Heart right ventricle (tissue), 16 donors: Measurements from ENCODE around the gene RHOT2. TPM values are rescaled to one million over a fixed set of nuclear protein-coding genes. Genes with fewer than 3 reads are reported as not detected.

Experiments used
- ATAC-seq, 8 donors: fragments of 200-7000 bp; cut with Tn5 transposase; one replicate each; pipeline ENCODE4 v1.9.1; 2020; ENCODE audit warnings: mild to moderate bottlenecking in 8 of 8, moderate library complexity in 8 of 8, moderate number of reproducible peaks in 1 of 8
- DNase-seq, 2 donors: peaks; one replicate each; pipeline ENCODE4 v3.0.0-alpha.2; 2020
- H3K27ac ChIP-seq, 10 donors: fragments of 200-600 bp; sonication (generic) in 2 of 10; one replicate each; pipeline versions ENCODE4 v1.5.0 to v1.8.0; 2020 to 2022; ENCODE audit warnings: mild to moderate bottlenecking in 3 of 10
- H3K27me3 ChIP-seq, 7 donors: fragments of 200-600 bp; one replicate each; pipeline ENCODE4 v1.8.0; 2021 to 2022; ENCODE audit warnings: mild to moderate bottlenecking in 2 of 7
- H3K36me3 ChIP-seq, 9 donors: fragments of 200-600 bp; sonication (generic) in 1 of 9; one replicate each; pipeline versions ENCODE4 v1.5.0 to v1.8.0; 2020 to 2022; ENCODE audit warnings: mild to moderate bottlenecking in 2 of 9
- H3K4me1 ChIP-seq, 9 donors: fragments of 200-600 bp; sonication (generic) in 1 of 9; one replicate each; pipeline versions ENCODE4 v1.5.0 to v1.8.0; 2020 to 2022; ENCODE audit warnings: mild to moderate bottlenecking in 4 of 9
- H3K4me3 ChIP-seq, 10 donors: fragments of 200-600 bp; sonication (generic) in 2 of 10; one replicate each; pipeline versions ENCODE4 v1.5.0 to v1.8.0; 2020 to 2022; ENCODE audit warnings: mild to moderate bottlenecking in 7 of 10, moderate library complexity in 2 of 10
- H3K9me3 ChIP-seq, 11 donors: fragments of 200-600 bp in 10 of 11; sonication (generic) in 2 of 11; one replicate each; pipeline versions ENCODE4 v1.5.0 to v1.8.0; 2013 to 2022; ENCODE audit warnings: mild to moderate bottlenecking in 2 of 11, control low read depth in 1 of 11, moderate library complexity in 1 of 11
- WGBS, 2 donors: extraction: QIAGEN DNeasy Blood & Tissue Kit; methylation state at CpG; one replicate each; pipeline ENCODE4 v1.1.7; 2013; ENCODE audit warnings: inconsistent platforms in 1 of 2; 5-methylcytosine and 5-hydroxymethylcytosine counted together
- intact Hi-C, 10 donors: fragments of 100-400 bp; cut with DNase I; formaldehyde crosslinking; loops; one replicate each; pipeline versions ENCODE4 v1.11.1 to v1.14.2; 2022
- polyA plus RNA-seq, 2 donors: library from polyadenylated mRNA; stranded (reverse); fragments of 200-250 nt; gene quantifications; one replicate each; pipeline ENCODE4 v1.2.3, GENCODE V29; 2013
- total RNA-seq, 10 donors: library from RNA; stranded (reverse); fragmentation: NEBNext Ultra II Directional in 3 of 10; extraction: Animal tissue kit (Norgen Biotek cat#: 25700) in 3 of 10; gene quantifications; one replicate each; pipeline versions ENCODE4 v1.2.1 to v1.2.4, GENCODE V29; 2021 to 2023
- TF ChIP-seq, protein P1 (sequence below), 9 donors: fragments of 200-600 bp; sonication (generic) in 2 of 9; IDR thresholded peaks; one replicate each; pipeline versions ENCODE4 v1.5.0 to v1.8.0; 2021 to 2022; ENCODE audit warnings: antibody characterized with exemption in 9 of 9, mild to moderate bottlenecking in 5 of 9, moderate library complexity in 1 of 9
- donor health status: Arrhythmogenic right ventricular cardiomyopathy.
- donor health status: ischemic (EF 13 %, LVEDD 7.1; RV severe dilation, severe dysfunction).
- donor health status: healthy with polysubstance abuse.
- donor health status: DM: no; HTN: yes; CAD: no.
- donor health status: DM: no; HTN: no; CAD: no.
- donor health status: ischemic (EF 25% LVEDD 6.9; RV normal size, moderate dysfunction).
- donor health status: ischemic (EF 25% LVEDD 5.7; RV mildly dilated, moderate dysfunction).
- donor health status: healthy.
- donor health status: DM: yes; HTN: yes; CAD: no.
- donor health status: Ischemic cardiomyopathy.
- donor health status: ischemic (EF 35%, LVEDD 5.7; RV mildly dilated, moderate dysfunction).
- donor health status: nonischemic (EF 11% LVEDD 7.7; RV severe dilation, severe dysfunction).
- donor health status: DM: yes; HTN: yes; CAD: no.
- donor health status: PGD.
- donor health status: ischemic (EF 29% LVEDD 5.4; RV normal size, mild dysfunction).
- donor health status: nonischemic (EF 23%, LVEDD 6.1; RV moderate dilation, normal function).

Gene RHOT2
- total and polyA plus RNA-seq, 12 donors, result 66.8 to 261 (median 92.6) TPM

DNA sequence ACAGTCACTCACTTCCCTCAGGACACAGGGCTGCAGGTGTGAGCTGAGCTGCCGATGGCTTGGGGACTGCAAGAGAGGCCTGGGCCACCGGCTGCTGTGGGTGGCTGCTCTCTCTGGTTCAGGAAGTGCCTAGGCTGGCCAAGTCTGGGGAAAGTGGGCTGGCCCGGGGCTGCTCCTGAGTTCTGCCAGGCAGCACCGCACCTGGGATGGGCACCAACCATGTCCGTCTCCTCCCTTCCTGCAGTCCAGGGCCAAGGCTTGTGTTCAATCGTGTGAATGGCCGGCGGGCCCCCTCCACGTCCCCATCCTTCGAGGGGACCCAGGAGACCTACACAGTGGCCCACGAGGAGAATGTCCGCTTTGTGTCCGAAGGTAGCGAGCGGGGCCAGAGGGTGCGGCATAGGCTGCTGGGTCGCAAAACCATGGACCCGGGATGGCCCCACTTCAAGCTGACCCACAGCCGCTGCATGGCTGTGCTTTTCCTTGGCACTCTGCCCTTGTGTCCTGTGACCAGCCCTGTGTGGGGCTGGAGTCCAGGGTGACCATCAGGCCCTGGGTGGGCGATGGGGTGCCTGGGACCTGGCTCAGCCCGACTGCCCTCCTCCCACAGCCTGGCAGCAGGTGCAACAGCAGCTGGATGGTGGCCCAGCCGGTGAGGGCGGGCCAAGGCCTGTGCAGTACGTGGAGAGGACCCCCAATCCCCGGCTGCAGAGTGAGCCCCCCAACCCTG lies 20.6 kb upstream of the RHOT2 start:
- 65 to 68% methylated on average over 25 of the region's 25 CpGs for WGBS, 2 donors
- TF ChIP-seq, protein P1, sequence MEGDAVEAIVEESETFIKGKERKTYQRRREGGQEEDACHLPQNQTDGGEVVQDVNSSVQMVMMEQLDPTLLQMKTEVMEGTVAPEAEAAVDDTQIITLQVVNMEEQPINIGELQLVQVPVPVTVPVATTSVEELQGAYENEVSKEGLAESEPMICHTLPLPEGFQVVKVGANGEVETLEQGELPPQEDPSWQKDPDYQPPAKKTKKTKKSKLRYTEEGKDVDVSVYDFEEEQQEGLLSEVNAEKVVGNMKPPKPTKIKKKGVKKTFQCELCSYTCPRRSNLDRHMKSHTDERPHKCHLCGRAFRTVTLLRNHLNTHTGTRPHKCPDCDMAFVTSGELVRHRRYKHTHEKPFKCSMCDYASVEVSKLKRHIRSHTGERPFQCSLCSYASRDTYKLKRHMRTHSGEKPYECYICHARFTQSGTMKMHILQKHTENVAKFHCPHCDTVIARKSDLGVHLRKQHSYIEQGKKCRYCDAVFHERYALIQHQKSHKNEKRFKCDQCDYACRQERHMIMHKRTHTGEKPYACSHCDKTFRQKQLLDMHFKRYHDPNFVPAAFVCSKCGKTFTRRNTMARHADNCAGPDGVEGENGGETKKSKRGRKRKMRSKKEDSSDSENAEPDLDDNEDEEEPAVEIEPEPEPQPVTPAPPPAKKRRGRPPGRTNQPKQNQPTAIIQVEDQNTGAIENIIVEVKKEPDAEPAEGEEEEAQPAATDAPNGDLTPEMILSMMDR (IDR thresholded peaks at IDR 0.05), result no peak
- no peak for DNase-seq
- Histone ChIP-seq H3K27ac (peak overlapping the region in 8 of 10 donors; percentile 80 to 96 (median 92)), H3K9me3 (no peaks in the 10 kb centered on the region), H3K27me3 (no peaks in the 10 kb centered on the region), H3K36me3 (peaks cover 0 to 5% (median 0%) of the 10 kb centered on the region in 9 donors), H3K4me1 (peaks cover 37 to 78% (median 64%) of the 10 kb centered on the region in 9 donors), H3K4me3 (no peak overlapping the region)
- intact Hi-C loops, result no loop called here
- peak in 5 of 8 donors; percentile 0 to 7 (median 3) for ATAC-seq

DNA sequence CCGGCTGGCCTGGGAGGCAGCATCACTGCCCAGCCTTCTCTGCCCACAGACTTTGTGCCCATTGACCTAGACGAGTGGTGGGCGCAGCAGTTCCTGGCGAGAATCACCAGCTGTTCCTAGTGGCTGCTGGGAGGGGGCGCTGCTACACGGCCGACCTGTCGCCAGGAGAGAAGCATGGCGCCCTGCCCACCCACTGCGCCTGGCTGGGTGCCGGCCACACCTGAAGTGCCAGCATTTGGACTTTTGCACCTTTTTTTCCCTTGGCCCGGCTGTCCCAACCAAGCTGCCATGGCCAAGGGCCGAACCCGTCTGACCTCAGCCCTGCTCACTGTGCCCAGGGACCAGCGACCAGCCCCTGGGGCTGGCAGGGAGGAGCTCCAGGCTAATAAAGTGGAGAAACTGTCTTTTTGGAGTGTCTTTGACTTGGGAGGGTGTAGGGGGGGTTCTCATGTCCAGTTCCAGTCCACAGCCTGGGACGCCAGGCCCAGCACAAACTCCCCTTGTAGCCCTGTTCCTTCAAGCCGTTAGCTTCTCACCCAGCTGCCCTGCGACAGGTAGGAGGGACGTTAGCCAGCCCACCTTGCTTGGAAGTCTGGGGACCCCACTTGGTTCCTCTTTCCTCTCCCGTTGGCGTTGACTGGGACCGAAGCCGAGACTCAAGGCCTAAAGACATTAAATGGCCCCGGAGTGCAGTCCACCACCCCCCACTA lies 19.7 kb upstream of the RHOT2 start:
- no peaks in the 10 kb centered on the region for H3K9me3 ChIP-seq
- H3K4me3 ChIP-seq, result peak overlapping the region; percentile 65 to 85 (median 74)
- no peak for DNase-seq
- peak overlapping the region; percentile 76 to 96 (median 88) for H3K27ac ChIP-seq
- WGBS, 2 donors, result 42 to 52% methylated on average over 24 of the region's 24 CpGs
- peak in 1 of 8 donors; percentile 5 for ATAC-seq
- H3K27me3 ChIP-seq, result no peaks in the 10 kb centered on the region
- peaks cover 0 to 13% (median 0%) of the 10 kb centered on the region in 9 donors for H3K36me3 ChIP-seq
- H3K4me1 ChIP-seq, result peaks cover 33 to 69% (median 55%) of the 10 kb centered on the region in 9 donors
- TF ChIP-seq, protein P1 (IDR thresholded peaks at IDR 0.05), result peak in 7 of 9 donors; percentile 10 to 45 (median 24)
- intact Hi-C loops, result no loop called here

DNA sequence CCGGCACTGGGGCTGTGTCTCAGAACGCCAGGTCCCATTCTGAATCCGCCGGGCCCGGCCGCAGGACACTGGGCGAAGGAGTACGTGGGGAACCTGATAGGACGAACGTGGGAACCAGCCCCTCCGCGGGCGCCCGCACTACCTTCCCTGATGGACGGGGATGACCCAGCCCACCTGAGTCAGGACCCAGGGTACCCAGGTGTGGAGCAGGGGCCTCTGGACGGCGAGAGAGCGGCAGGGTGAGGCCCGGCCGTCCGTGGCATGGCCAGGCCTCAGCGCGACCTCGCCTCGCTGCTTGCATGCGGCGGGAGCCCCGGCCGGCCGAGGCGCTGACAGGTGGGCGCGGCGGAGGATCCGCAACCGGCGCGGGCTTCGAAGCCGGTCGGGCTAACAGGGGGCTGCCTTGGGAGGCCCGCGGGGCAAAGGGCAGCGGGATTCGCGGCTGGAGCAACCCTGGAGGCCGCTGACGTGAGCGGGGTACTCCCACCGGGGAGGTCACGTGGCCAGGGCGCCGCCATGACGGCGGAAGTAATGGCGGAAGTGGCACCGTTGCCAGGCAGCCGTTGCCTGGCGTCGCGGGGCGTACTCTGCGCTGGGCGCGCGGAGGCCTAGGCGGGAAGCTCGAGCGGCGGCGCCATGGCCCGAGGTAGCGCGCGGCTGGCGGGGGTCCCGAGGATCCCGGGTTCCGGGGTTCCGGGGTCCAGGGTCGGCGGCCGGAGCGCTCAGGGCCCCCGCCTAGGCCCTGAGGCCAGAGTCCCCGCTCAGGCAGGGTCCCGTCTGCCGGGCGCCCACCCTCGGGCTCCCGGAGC lies 18.9 kb upstream of the RHOT2 start, which contains the start of gene WDR90:
WDR90 (plus strand) TSS at position 585 of the 809 bp plus-strand sequence; CDS start at position 637, 52 bp downstream.
- WGBS, 2 donors, result 1 to 2% methylated on average over 91 of the region's 91 CpGs
- Histone ChIP-seq H3K36me3 (peaks cover 0 to 13% (median 0%) of the 10 kb centered on the region in 9 donors), H3K4me3 (peak within 1 kb of the TSS; percentile 65 to 85 (median 74)), H3K27ac (peak within 1 kb of the TSS; percentile 76 to 96 (median 88)), H3K4me1 (peaks cover 31 to 62% (median 50%) of the 10 kb centered on the region in 9 donors), H3K9me3 (no peaks in the 10 kb centered on the region), H3K27me3 (no peaks in the 10 kb centered on the region)
- DNase-seq (peak; percentile 92 to 94), ATAC-seq (peak; percentile 66 to 94 (median 86))
- intact Hi-C loops, result no loop called here
- TF ChIP-seq, protein P1 (IDR thresholded peaks at IDR 0.05), result no peak
